Stimulated activated CD4-positive, alpha-beta T cell treated with anti-CD3 and anti-CD28 coated beads, Interleukin-15, amount 100 ng/mL, for 1 hour (primary cell): ENCODE results near the gene SLC5A2.

Source experiments
- DNase-seq, 2 donors: peaks; one replicate each; pipeline ENCODE4 v3.0.0-alpha.2; 2020; ENCODE audit warnings: low read depth in 1 of 2, low spot score in 1 of 2

SLC5A2 gene

DNA sequence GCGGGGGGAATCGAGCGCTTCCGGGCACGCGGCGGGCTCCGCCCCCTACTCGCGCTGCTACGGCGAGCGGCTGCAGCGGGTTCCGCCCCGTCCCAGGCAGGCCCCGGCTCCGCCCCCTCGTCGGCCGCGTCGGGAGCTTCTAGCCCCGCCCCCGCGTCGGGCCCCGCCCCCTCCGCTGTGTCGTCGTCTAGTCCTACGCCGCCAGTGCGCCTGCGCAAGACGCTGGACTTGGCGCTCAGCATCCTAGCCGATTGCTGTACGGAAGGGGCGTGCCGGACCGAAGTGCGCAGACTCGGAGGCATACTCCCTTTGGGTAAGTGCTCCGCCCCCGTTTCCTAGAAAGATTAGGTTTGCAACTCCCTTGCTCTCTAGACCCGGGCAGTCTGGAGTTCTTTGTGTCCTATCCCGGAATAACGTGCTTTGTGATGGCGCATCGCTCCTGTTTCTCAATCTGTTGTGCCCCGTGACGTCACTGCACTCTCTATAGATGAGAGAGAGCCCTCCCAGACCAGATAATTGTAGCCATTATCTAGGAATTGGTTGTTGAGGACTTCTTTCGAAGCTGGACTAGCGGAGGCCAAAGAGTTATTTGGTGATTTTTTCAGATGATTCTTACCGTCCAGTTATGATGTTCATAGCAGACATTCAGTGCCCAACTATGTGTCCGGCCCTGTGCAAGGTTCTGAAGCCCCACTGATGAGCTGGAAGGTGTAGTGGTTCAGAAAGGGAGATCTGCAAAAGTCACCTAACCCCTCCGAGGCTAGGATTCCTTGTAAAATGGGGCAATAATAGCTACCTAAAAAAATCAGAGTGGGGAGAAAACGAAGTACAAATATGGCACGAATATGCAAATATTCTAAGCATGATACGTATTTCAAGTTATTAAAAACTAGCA, 23.0 kb upstream of the SLC5A2 start:
- peak; percentile 100 for DNase-seq

DNA sequence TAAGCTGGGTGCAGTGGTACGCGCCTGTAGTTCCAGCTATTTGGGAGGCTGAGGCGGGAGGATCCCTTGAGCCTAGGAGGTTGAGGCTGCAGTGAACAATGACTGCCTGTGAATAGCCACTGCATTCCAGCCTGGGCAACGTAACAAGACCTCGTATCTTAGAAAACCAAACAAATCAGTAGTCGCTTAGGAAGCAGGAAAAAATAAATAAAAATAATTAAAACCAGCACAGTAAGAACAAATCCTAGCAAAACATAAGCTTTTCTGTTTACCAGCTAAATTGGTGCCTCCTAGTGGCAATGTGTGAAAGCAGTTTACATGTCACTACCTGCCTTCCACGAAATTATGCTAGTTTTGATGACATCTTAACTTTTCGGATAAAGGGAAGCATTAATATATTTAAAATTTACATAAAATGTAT, 22.3 kb upstream of the SLC5A2 start:
- DNase-seq, result no peak

DNA sequence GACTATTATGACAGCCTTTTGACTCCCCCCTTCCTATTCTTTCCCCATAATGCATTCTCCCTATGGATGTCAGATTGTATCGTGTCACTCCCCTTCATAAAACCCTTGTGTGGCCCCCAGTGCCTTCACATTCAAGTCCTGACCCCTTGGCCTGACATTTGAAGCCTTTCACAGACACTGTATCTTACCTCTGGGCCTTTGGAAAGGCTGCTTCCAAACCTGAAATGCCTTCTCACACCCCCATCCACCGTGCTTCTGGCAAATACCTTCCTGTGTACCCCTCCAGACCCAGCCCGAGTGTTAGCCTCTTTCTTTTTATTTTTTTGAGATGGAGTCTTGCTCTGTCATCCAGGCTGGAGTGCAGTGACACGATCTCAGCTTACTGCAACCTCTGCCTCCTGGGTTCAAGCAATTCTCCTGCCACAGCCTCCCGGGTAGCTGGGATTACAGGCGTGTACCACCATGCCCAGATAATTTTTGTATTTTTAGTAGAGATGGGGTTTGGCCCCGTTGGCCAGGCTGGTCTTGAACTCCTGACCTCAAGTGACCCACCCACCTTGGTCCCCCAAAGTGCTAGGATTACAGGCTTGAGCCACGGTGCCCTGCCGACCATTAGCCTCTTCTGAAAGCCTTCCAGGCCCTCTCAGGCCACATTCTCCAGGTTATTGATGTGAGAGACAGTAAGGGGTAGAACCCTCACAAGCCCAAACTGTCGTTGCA, 21.6 kb upstream of the SLC5A2 start:
- no peak for DNase-seq

DNA sequence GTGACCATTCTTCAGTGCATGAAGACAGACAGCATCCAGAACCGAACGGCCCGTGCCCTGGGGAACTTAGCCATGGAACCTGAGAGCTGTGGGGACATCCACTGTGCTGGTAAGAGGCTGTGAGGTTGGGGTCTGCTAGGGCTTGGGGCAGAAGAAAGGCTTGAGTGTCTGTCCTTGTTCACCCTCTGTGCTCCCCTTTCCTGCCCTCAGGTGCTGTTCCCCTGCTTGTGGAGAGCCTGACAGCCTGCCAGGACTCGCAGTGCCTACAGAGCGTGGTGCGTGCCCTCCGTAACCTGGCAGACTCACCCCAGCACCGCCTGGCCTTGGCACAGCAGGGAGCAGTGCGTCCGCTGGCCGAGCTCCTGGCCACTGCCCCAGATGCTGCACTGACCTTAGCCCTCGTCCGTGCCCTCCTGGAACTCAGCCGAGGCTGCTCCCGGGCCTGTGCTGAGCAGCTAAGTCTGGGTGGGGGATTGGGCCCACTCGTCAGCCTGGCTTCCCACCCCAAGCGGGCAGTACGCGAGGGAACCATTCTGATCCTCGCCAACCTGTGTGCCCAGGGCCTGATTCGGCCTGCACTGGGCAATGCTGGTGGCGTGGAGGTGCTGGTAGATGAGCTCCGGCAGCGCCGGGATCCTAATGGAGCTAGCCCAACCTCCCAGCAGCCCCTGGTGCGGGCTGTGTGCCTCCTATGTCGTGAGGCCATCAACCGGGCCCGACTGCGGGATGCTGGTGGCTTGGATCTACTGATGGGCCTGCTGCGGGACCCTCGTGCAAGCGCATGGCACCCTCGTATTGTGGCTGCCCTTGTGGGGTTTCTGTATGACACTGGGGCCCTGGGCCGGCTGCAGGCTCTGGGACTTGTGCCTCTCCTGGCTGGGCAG, 20.8 kb upstream of the SLC5A2 start:
- DNase-seq, result no peak

DNA sequence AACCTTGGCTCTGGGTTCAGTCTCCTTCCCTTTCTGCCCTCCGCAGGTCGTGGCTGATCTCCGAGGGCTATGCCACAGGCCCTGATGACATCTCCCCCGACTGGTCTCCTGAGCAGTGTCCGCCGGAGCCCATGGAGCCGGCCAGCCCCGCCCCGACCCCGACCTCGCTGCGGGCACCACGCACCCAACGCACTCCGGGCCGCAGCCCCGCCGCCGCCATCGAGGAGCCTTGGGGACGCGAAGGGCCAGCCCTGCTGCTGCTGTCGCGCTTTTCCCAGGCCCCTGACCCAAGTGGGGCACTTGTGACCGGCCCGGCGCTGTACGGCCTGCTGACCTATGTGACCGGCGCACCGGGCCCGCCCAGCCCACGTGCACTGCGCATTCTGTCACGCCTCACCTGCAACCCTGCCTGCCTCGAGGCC, 18.6 kb upstream of the SLC5A2 start:
- DNase-seq, result no peak

DNA sequence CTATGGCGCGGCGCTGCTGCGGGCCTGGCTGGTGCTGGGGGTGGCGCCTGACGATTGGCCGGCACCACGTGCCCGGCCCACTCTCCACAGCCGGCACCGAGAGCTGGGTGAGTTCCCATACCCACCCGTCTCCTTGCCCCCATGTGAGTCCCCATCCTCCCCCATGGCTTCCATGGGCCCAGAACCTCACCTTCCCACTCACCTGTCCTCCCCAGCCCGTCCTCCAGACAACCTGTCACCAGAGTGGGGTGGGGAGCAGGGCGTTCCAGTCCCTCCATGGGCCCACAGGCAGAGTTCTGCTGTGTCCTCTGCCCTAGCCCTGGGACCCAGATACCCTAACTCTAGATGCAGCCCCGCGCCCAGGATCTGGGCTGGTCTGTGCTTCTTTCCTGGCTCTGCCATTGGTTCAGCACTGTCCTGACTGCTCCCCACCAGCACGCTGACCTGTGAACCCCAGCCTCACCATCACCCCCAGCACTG, 18.1 kb upstream of the SLC5A2 start:
- no peak for DNase-seq

DNA sequence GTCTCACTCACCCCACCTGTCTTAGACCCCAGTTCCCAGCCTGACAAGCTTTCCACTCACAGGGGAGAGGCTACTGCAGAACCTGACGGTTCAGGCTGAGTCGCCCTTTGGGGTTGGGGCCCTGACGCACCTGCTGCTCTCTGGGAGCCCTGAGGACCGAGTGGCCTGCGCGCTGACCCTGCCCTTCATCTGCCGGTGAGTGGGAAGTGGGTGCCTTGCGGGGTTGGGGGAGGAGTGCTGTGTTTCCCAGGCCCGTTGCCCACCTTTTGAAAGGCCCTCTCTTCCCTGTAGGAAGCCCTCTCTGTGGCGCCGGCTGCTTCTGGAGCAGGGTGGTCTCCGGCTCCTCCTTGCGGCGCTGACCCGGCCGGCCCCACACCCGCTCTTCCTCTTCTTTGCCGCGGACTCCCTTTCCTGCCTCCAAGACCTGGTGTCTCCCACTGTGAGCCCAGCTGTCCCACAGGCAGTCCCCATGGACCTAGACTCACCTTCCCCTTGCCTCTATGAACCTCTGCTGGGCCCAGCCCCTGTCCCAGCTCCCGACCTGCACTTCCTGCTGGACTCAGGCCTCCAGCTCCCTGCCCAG, 17.0 kb upstream of the SLC5A2 start:
- DNase-seq, result no peak

DNA sequence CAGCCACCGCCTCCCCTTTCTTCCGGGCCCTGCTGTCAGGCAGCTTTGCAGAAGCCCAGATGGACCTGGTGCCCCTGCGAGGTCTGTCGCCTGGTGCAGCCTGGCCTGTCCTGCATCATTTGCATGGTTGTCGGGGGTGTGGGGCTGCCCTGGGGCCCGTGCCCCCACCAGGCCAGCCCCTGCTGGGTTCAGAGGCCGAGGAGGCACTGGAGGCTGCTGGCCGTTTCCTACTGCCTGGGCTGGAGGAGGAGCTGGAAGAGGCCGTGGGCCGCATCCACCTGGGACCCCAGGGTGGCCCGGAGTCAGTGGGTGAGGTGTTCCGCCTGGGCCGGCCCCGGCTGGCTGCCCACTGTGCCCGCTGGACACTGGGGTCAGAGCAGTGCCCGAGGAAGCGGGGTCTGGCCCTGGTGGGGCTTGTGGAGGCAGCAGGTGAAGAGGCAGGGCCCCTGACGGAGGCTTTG, 16.5 kb upstream of the SLC5A2 start:
- no peak for DNase-seq

DNA sequence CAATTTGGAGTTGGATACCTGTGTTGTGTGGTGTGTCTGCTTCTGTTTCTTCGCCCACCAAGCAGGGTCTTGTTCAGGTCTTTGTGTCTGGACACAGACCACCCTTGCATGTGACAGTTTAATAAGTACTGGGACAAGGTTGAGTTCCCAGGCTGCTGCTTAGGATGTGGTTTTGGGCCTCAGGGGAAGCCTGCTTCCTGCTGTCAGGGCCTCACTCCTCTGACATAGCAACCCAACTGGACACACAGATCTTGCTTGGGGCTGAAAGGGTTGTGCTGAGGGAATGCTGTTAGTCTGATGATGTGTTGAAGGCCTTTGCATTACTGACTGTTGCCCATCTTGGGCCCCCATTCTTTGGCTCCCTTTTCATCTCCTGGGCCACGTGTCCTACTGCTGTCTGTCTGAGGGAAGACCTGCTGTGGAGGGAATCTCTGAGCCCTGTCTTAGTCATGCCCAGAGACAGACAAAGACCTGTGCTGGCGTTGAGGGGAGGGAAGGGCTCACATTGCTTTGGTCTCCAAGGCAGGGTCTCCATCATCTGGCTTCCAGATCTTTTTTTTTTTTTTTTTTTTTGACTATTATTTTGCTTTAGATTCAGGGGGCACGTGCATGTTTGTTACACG, 15.7 kb upstream of the SLC5A2 start:
- DNase-seq, result no peak

DNA sequence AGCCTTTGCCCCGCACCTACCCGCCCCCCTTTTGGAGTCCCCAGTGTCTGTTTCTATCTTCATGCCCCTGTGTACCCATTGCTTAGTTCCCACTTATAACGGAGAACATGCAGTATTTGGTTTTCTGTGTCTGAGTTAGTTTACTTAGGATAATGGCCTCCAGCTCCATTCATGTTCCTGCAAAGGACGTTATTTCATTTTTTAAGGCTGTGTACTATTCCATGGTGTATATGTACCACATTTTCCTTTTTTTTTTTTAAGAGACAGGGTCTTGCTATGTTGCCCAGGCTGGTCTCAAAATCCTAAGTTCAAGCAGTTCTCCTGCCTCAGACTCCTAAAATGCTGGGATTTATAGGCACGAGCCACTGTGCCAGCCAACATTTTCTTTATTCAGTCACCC, 15.1 kb upstream of the SLC5A2 start:
- no peak for DNase-seq

DNA sequence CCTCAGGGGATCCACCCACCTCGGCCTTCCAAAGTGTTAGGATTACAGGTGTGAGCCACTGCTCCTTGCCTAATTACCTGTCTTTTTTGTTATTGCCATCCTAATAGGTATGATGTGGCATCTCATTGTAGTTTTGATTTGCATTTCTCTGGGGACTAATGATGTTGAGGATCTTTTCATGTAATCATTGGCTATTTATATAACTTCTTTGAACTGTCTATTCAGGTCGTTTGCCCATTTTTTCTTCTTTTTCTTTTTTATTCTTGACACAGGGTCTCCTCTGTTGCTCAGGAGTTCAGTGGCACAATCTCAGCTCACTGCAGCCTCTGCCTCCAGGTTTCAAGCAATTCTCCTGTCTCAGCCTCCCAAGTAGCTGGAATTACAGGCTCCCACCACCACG, 12.3 kb upstream of the SLC5A2 start:
- DNase-seq, result no peak

DNA sequence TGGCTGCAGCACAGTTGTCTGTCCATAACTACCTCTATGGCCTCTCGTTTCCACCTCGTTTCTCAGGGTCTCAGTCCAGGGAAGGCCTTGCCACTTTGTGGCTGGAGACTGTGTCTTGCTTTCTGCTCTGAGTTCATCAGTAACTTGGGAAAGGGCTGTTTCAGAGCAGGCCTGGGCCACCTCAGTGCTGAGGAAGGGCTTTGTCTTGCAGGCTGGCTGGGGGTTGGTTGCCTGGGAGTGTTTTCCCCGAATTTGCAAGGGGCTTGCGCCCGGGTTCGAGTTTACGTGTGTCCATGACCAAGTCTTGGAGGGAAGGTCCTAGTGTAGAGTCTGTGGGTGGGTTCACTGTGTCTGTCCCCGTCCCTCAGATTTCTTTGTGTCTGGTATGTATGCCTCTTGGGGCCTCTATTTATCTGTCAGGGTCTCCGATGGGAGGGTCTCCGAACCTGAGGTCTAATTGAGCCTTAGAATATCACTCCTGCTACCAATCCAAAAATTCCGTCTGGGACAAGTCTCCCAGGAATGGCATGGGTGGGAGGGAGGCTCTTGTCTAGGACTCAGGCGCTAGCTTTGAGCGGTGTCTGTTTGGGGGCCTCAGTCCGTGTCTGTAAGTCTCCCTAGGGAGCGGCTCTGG, 11.6 kb upstream of the SLC5A2 start:
- no peak for DNase-seq

DNA sequence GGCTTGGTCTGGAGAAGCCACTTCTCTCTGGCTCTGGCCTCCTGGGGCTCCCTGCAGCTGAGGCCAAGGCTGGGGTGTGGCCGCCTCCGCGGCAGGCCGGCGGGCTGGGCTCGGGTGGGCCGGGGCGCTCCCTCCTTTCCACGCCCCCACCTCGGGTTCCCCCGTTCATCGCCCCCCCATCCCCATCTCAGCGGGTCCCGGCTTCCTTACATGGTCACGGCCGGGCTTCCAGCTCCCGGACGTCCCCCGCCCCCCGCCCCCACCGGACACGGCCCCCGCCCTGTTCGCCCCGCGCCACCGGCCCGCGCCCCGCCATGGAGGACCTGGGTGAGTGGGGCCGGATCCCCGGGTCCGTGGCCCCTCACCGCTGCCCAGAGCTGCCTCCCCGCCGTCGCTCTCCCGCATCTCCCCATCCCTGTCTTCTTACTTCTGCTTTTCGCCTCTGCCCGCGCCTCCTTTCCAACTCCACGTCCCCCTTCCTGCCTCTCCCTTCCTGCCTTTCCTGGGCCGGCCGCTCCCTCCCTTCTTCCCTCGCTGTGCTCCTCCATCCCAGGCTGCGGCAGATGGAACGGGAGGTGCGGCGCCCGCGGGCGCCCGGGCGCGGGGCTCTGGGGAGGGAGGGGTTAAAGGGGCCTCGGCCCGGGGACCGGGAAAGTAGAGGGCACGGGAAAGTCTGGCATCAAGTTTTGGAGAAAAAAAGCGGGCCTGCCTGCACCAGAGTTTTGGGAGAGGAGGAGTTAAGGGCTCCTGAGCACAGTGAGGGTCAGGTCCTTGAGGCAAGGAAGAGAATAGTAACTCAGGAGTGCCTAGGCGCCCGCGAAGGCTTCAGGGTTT, 10.8 kb upstream of the SLC5A2 start, which contains the start of gene TGFB1I1:
Gene TGFB1I1, plus strand, starts transcription at position 278 of the 834 bp plus-strand sequence. Its CDS starts 37 bp downstream, at position 315.
- no peak for DNase-seq

DNA sequence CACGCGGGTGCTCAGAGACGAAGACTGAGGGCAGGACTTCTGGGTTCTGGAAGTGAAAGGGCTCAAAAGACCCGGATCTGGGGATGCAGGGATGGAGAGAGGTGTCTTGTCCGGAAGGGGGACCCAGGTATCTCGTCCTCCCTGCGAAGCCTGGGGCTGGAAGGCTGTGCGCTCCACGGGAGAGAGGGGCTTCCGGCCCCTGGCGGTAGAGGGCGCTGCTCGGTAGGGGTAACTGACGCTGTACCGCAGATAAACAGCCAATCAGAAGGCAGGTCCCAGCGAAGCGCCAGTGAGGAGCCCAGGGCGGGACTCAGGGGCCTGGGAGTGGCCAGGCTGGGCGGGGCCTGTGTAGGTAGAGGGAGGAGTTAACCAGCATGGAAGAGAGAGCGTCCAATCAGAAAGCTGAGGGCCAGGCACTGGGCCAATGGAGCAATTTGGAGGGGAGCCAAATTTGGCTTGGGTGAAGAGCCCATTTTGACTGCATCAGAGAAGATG, 10.2 kb upstream of the SLC5A2 start:
- DNase-seq, result no peak

DNA sequence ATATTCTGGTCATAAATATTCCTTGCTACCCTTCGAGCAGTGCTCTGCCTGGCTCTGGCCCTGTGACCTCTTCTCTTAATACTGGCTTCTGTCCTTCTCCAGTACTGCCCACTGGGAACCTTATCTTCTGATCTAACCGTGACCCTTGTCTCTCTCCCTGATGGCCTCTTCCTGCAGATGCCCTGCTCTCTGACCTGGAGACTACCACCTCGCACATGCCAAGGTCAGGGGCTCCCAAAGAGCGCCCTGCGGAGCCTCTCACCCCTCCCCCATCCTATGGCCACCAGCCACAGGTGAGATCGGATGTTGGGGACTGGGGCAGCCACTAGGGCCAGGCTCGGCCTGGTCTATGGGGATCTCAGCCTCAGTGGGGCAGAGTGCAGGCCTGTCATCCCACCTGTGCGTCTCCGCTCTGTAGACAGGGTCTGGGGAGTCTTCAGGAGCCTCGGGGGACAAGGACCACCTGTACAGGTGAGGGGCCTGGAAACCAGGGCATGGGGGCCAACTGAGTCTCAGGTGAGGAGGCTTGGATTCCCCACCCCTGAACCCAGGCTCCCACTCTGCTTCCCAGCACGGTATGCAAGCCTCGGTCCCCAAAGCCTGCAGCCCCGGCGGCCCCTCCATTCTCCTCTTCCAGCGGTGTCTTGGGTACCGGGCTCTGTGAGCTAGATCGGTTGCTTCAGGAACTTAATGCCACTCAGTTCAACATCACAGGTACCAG, 9.5 kb upstream of the SLC5A2 start:
- no peak for DNase-seq

DNA sequence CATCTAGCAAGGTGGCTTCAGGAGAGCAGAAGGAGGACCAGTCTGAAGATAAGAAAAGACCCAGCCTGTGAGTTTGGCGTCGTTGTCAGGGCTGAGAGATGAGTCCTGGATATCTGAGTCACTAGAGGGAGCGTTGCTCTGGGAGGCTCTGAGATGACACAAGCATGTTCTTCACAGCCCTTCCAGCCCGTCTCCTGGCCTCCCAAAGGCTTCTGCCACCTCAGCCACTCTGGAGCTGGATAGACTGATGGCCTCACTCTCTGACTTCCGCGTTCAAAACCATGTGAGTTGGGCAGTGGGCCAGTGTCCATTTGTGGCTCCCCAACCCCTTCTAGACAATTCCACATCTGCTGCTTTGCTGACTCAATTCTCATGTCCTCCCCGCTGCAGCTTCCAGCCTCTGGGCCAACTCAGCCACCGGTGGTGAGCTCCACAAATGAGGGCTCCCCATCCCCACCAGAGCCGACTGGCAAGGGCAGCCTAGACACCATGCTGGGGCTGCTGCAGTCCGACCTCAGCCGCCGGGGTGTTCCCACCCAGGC, 8.7 kb upstream of the SLC5A2 start:
- DNase-seq, result no peak

DNA sequence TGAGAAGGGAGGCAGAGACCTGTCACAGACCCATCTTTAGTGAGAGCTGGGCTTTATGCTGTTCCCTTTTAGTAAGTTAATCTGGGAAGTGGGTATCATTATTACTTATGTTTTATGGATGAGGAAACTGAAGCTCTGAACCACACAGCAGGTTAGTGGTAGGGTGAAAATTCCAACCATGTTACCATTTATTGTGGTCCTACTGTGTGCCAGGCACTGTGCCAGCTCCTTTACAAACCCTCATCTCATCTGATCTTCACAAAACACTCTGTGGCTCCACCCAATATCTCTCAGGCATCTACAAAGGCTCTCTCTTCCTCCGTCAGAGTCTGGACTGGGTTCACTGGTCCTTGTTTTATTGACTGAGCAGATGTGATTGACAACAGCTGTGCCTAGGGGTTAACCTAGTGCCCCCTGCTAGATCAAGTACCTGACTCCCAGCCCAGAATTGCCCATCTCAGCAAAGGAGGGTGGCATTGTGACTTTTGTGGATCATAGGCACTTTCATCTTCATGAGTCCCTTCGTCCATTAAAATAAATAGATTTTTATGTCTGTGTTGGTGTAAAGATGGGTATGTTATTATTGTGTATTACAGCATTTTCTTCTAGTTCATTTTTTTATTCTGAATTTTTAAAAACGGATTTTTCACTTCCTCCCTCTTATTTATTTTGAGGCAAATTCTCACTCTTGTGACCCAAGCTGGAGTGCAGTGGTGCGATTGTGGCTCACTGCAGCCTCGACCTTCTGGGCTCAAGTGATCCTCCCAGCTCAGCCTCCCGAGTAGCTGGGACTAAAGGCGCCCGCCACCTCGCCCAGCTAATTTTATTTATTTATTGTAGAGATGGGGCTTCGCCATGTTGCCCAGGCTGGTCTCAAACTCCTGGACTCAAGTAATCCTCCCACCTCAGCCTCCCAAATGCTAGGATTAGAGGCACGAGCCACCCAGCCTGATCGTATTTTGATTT, 7.9 kb upstream of the SLC5A2 start:
- no peak for DNase-seq
